ENCODE results near the gene HCFC2. TPM values are rescaled to one million over a fixed set of nuclear protein-coding genes. Genes with fewer than 3 reads are reported as not detected.

Gene HCFC2
- total RNA-seq, 4 donors from 2014 or later: 13.3 to 46.4 (median 20.2) TPM

GRCh38 chr12:104131609-104132008, 67.3 kb downstream of the HCFC2 start:
- in situ Hi-C loops (cut with MboI; ENCODE audit: low pct_ligation_motif_present in 1 of 4, low pct_unique_long_range_greater_than_20kb in 1 of 4, low sequenced_read_pairs in 3 of 4) (no loop called here), intact Hi-C loops (cut with DNase I; ENCODE audit: low total_unique reads) (no loop called here)
- WGBS, 2 donors (ENCODE audit: low coverage in 1 of 2): 70 to 93% methylated on average over 2 to 4 of the region's 4 CpGs
- no peaks in the 10 kb centered on the region for H3K27me3 ChIP-seq
- H3K36me3 ChIP-seq: peaks cover 0 to 26% (median 9%) of the 10 kb centered on the region in 4 donors
- no peak overlapping the region for H3K4me3 ChIP-seq
- TF ChIP-seq POLR2A (IDR thresholded peaks at IDR 0.05) (no peak), CTCF (IDR thresholded peaks at IDR 0.05) (no peak), POLR2AphosphoS5 (IDR thresholded peaks at IDR 0.05) (no peak), EP300 (IDR thresholded peaks at IDR 0.05; ENCODE audit: low read depth) (no peak)
- peaks cover 15 to 38% (median 24%) of the 10 kb centered on the region in 4 donors for H3K4me1 ChIP-seq
- no peak for DNase-seq
- H3K27ac ChIP-seq: no peak overlapping the region
- no peaks in the 10 kb centered on the region for H3K9me3 ChIP-seq

- in situ Hi-C loops (cut with MboI; ENCODE audit: low pct_ligation_motif_present in 1 of 4, low pct_unique_long_range_greater_than_20kb in 1 of 4, low sequenced_read_pairs in 3 of 4) (no loop called here), intact Hi-C loops (cut with DNase I; ENCODE audit: low total_unique reads) (no loop called here)
- Histone ChIP-seq H3K9me3 (no peaks in the 10 kb centered on the region), H3K36me3 (peaks cover 0 to 21% (median 5%) of the 10 kb centered on the region in 4 donors), H3K27ac (no peak overlapping the region), H3K4me1 (peaks cover 16 to 43% (median 28%) of the 10 kb centered on the region in 4 donors), H3K27me3 (no peaks in the 10 kb centered on the region), H3K4me3 (no peak overlapping the region)
- TF ChIP-seq EP300 (IDR thresholded peaks at IDR 0.05; ENCODE audit: low read depth) (no peak), POLR2AphosphoS5 (IDR thresholded peaks at IDR 0.05) (no peak), POLR2A (IDR thresholded peaks at IDR 0.05) (no peak), CTCF (IDR thresholded peaks at IDR 0.05) (no peak)
- 85 to 86% methylated on average over 3 to 7 of the region's 7 CpGs for WGBS, 2 donors (ENCODE audit: low coverage in 1 of 2)
- no peak for DNase-seq
Measured at GRCh38 chr12:104132351-104132956, 68.1 kb downstream of the HCFC2 start.

- peaks cover 16 to 44% (median 29%) of the 10 kb centered on the region in 4 donors for H3K4me1 ChIP-seq
- in situ Hi-C loops (cut with MboI; ENCODE audit: low pct_ligation_motif_present in 1 of 4, low pct_unique_long_range_greater_than_20kb in 1 of 4, low sequenced_read_pairs in 3 of 4) (no loop called here), intact Hi-C loops (cut with DNase I; ENCODE audit: low total_unique reads) (no loop called here)
- no peaks in the 10 kb centered on the region for H3K27me3 ChIP-seq
- no peaks in the 10 kb centered on the region for H3K9me3 ChIP-seq
- no peak overlapping the region for H3K27ac ChIP-seq
- no peak for DNase-seq
- peaks cover 0 to 13% (median under 1%) of the 10 kb centered on the region in 4 donors for H3K36me3 ChIP-seq
- WGBS, 2 donors (ENCODE audit: low coverage in 1 of 2): 79 to 88% methylated on average over 5 of the region's 5 CpGs
- TF ChIP-seq POLR2A (IDR thresholded peaks at IDR 0.05) (no peak), POLR2AphosphoS5 (IDR thresholded peaks at IDR 0.05) (no peak), CTCF (IDR thresholded peaks at IDR 0.05) (no peak), EP300 (IDR thresholded peaks at IDR 0.05; ENCODE audit: low read depth) (no peak)
- no peak overlapping the region for H3K4me3 ChIP-seq
Measured at GRCh38 chr12:104133321-104133720, 69.0 kb downstream of the HCFC2 start.

- no peak for TF ChIP-seq CTCF (IDR thresholded peaks at IDR 0.05)
- no peak for TF ChIP-seq POLR2A (IDR thresholded peaks at IDR 0.05)
- TF ChIP-seq EP300 (IDR thresholded peaks at IDR 0.05; ENCODE audit: low read depth): no peak
- no peak for TF ChIP-seq POLR2AphosphoS5 (IDR thresholded peaks at IDR 0.05)
- no peaks in the 10 kb centered on the region for H3K27me3 ChIP-seq
- no peak overlapping the region for H3K27ac ChIP-seq
- no peak for DNase-seq
- no peak overlapping the region for H3K4me3 ChIP-seq
- WGBS, 2 donors (ENCODE audit: low coverage in 1 of 2): 90 to 100% methylated on average over 1 of the region's 1 CpG
- no peaks in the 10 kb centered on the region for H3K9me3 ChIP-seq
- in situ Hi-C loops (cut with MboI; ENCODE audit: low pct_ligation_motif_present in 1 of 4, low pct_unique_long_range_greater_than_20kb in 1 of 4, low sequenced_read_pairs in 3 of 4) (no loop called here), intact Hi-C loops (cut with DNase I; ENCODE audit: low total_unique reads) (no loop called here)
- peaks cover 16 to 49% (median 35%) of the 10 kb centered on the region in 4 donors for H3K4me1 ChIP-seq
- H3K36me3 ChIP-seq: peaks cover 0 to 8% (median 0%) of the 10 kb centered on the region in 4 donors
Measured at GRCh38 chr12:104133866-104134265, 69.5 kb downstream of the HCFC2 start.
